GM18907 (cell line): ENCODE results near the gene DEK.
"Not testable (repeated sequence)": the region's sequence is repeated elsewhere in the genome, so short reads cannot be mapped to it uniquely, and the experiment has no call there.

Experiments
- ATAC-seq: cut with Tn5 transposase; IDR thresholded peaks from one replicate; pipeline ENCODE4 v1.9.1; 2021; ENCODE audit warnings: mild to moderate bottlenecking, moderate library complexity; ENCODE audit not compliant: unreplicated experiment

DEK gene

GRCh38 chr6:18241208-18242038, 22.9 kb downstream of the DEK start:
- no peak for ATAC-seq

DNA sequence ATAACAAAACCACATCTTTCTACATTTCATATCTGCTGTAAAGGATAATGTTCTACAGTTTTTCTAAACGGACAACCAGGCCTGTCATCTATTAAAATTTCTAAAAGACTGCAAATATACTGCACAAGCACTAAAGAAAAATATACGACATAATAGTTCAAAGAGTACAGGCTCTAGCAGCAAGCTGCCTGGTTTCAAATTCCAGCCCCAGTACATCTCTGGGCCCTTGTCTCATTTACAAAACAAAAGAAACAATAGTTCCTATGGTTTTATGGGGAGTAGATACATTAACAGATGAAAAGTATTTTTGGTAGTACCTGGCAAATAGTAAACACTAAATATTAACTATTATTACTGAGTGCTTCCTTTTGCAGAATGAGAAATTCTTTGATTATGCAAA, 24.1 kb downstream of the DEK start:
- no peak for ATAC-seq

- ATAC-seq, result no peak
These were observed 27.2 kb downstream of the DEK start for GRCh38 chr6:18237167-18237566.

- no peak for ATAC-seq
These were observed 28.8 kb downstream of the DEK start for GRCh38 chr6:18235524-18235923.

DNA sequence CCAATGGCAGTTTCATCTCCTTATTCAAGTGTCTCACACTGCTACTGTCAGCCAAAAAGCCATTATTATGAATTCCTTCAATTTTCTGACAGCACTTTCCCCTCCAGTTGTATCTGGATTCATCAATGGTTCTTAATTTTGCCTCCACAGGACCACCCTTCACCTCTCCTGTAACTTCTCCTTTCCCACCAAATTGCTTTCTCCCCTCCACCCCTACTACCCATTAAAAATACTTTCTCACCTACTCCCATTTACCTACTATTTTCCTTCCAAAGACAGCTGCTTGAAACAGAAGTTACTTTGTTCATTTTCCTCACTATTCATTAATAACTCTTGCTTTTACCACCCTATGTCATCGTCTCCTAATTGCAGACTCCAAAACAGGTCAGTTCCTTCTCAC, 29.8 kb downstream of the DEK start:
- no peak for ATAC-seq

DNA sequence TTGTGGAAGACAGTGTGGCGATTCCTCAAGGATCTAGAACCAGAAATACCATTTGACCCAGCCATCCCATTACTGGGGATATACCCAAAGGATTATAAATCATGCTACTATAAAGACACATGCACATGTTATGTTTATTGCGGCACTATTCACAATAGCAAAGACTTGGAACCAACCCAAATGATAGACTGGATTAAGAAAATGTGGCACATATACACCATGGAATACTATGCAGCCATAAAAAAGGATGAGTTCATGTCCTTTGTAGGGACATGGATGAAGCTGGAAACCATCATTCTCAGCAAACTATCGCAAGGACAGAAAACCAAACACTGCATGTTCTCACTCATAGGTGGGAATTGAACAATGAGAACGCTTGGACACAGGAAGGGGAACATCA, 30.6 kb downstream of the DEK start:
- not testable (repeated sequence) for ATAC-seq

GRCh38 chr6:18231856-18232255, 32.5 kb downstream of the DEK start:
- ATAC-seq, result not testable (repeated sequence)

DNA sequence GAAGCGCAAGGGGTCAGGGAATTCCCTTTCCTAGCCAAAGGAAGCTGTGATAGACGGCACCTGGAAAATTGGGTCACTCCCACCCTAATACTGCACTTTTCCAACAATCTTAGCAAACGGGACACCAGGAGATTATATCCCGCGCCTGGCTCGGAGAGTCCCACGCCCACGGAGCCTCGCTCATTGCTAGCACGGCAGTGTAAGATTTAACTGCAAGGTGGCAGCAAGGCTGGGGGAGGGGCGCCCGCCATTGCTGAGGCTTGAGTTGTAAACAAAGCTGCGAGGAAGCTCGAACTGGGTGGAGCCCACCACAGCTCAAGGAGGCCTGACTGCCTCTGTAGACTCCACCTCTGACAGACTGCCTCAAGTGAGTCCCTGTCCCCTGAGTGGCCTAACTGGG, 35.7 kb downstream of the DEK start:
- ATAC-seq, result not testable (repeated sequence)

GRCh38 chr6:18227166-18227565, 37.2 kb downstream of the DEK start:
- not testable (repeated sequence) for ATAC-seq

GRCh38 chr6:18226451-18227105, 37.8 kb downstream of the DEK start:
- not testable (repeated sequence) for ATAC-seq

DNA sequence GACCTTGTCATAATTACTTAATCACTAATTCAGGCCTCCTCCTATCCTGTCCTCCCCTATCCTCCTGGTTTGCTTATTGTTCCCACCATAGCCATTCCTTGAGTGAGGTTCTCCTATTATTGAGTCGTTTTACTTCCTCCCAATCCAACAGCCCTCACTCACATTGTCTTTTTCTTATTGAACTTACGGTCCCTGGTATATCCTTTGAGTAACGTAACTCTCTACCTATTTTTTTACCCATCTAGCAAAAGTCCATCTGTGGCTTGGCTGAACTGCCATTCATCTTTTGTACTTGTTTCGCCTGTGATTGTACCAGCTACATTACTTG, 43.1 kb downstream of the DEK start:
- ATAC-seq, result no peak

- ATAC-seq, result no peak
These were observed 44.7 kb downstream of the DEK start for GRCh38 chr6:18219591-18219990.

- no peak for ATAC-seq
These were observed 46.1 kb downstream of the DEK start for GRCh38 chr6:18218233-18218632.

GRCh38 chr6:18216411-18216810, 47.9 kb downstream of the DEK start:
- ATAC-seq, result peak; percentile 49

DNA sequence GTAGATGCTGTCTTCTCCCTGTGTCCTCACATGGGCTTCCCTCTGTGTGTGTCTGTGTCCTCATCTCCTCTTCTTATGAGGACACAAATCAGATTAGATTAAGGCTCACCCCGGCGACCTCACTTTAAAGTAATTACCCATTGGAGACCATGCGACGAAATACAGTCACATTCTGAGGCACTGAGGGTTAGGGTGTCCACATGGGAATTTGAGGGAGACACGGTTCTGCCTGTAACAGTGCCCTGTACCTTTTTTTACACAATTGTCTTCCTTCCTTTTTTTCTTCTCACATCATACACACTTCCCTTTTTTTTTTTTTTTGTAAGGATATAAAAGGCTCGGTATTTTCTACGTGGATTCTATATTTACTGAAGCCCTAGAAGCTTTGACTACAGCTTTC, 48.9 kb downstream of the DEK start:
- ATAC-seq, result no peak

DNA sequence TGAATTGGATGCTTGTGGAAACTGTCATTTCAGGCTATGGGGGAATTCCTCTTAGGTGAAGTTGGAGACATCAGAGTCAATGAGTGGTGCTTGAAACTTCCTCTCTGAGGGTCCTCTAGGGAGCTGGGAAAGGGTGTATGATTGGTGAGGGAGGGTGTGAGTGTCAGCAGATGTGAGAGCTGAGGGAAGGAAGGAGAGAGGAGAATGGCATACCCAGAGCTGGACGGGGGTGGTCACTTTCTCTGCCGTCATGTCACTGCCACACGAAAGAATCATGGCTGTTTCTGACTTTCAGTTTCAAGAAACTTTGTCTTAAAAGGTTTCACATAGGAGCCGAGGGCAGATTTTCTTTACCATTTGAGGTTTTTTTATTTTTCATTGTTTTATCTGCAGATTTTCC, 50.3 kb downstream of the DEK start:
- peak; percentile 41 for ATAC-seq

DNA sequence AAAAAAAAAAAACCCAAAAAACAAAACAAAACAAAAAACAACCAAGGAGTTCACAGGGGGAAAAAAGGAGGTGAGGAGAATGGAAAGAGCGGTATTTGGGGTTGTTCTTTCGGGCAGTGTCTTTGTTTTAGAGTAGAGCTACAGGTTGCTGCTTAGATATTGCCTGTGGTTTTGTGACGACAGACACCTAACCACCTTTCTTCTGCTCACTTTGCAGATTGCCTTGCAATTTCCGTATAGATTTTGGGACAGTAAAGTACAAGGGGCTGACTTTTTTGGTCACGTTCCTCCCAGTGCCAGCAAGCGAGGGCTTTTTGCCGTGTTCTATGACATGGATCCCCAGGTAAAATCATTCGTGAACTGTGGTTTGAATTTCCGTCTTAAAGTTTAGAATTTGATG, 50.9 kb downstream of the DEK start:
- ATAC-seq, result no peak

DNA sequence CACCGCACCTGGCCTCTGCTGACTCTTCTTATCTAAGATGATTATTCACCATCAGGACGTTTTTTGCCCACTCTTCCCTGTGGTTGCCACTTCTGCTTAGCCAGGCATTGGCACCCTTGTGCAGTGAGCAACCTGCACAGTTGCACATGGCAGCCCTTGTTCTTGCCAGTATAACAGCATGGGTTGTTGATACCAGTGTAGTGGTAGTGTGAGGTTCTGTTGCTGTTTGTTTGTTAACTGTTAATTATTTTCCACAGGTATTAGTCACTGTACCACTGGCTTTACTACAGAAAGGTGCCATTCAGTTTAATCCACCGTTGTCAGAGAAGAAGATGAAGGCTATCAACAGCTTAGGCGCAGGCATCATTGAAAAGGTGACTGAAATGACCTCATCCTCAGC, 52.1 kb downstream of the DEK start:
- no peak for ATAC-seq

- peak; percentile 90 for ATAC-seq
These were observed 53.0 kb downstream of the DEK start for GRCh38 chr6:18211338-18211737.

DNA sequence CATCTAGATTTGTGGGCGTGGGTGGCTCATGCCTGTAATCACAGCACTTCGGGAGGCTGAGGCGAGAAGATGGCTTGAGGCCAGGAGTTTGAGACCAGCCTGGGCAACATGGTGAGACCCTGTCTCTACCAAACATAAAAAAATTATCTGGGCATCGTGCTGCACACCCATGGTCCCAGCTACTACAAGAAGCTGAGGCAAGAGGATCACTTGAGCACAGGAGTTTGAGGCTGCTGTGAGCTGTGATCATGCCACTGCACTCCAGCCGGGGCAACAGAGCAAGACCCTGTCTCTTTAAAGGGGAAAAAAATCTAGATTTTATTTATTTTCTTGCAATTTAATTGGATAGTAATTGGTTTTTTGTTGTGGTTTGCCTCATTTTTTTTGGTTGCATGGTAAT, 53.6 kb downstream of the DEK start:
- no peak for ATAC-seq

DNA sequence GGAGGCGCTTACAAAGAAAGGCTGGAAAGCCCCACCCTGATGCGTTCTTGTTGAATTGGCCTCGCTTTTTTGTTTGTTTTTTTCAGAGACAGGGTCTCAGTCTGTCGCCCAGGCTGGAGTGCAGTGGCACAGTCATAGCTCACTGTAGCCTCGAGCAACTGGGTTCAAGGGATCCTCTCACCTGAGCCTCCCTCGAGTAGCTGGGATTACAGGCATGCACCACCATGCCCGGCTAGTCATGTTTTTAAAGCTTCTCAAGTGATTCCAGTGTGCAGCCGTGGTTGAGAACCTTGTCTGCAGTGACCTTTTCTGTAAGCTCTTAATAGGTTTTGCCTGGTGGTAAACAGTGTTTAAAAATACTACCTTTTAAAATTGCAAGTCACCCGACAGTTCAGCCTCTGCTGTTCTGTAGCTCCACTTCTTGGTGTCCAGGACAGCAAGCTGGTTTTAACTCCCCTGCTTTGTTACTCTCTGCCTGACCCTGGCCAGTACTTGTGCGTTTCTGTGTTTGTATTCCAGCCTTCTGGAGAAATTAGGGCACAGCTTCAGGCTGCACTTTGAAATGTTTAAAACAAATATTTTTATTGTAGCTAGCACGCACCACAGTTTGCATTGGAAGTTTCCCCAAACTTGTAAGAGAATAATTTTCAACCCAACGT, 54.7 kb downstream of the DEK start:
- ATAC-seq, result no peak

DNA sequence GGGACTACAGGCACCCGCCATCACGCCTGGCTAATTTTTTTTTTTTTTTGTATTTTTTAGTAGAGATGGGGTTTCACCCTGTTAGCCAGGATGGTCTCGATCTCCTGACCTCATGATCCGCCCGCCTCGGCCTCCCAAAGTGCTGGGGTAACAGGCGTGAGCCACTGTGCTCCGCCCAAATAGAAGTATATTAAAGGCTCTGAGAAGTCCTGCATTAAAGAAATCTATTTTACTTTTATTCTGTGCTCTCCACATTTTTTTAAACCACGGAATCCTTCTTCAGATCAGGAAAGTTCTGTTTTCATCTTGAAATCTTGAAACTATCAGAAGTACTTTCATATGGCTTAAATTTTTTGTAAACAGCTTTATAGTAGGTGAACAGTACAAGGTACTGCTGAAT, 55.6 kb downstream of the DEK start:
- not testable (repeated sequence) for ATAC-seq
